Mesendoderm (in vitro differentiated cells): ENCODE measurements around the gene IL17B.
A peak's percentile ranks its signal among the peaks of the same experiment; 100 is the strongest.

ENCODE experiments used
- DNase-seq: peaks from one replicate; pipeline ENCODE4 v3.0.0; 2013
- H2AK5ac ChIP-seq: 2 replicates; pipeline ENCODE4 v1.6.1; 2013; ENCODE audit warnings: low read length, inconsistent platforms
- H2BK120ac ChIP-seq: 2 replicates; pipeline ENCODE4 v1.6.1; 2013; ENCODE audit warnings: low read depth, mild to moderate bottlenecking, low read length, moderate library complexity, mixed read lengths
- H2BK15ac ChIP-seq: replicated peaks from 2 replicates; pipeline ENCODE4 v1.6.1; 2013; ENCODE audit warnings: low read depth, mild to moderate bottlenecking, moderate library complexity
- H2BK5ac ChIP-seq: 2 replicates; pipeline ENCODE4 v1.6.1; 2013; ENCODE audit warnings: low read length, inconsistent platforms
- H3K18ac ChIP-seq: 2 replicates; pipeline ENCODE4 v1.6.1; 2013; ENCODE audit warnings: mild to moderate bottlenecking, low read length, mixed read lengths
- H3K23ac ChIP-seq: one replicate; pipeline ENCODE4 v1.6.1; 2013; ENCODE audit warnings: low read length
- H3K27ac ChIP-seq: 2 replicates; pipeline ENCODE4 v1.5.1; 2013; ENCODE audit warnings: low read depth, mild to moderate bottlenecking, inconsistent platforms, low read length, moderate library complexity
- H3K27me3 ChIP-seq: 2 replicates; pipeline ENCODE4 v1.6.1; 2013; ENCODE audit warnings: low read length, control low read depth, mild to moderate bottlenecking, inconsistent platforms; ENCODE audit not compliant: insufficient read depth, poor library complexity
- H3K36me3 ChIP-seq: 2 replicates; pipeline ENCODE4 v1.6.1; 2013; ENCODE audit warnings: low read length, inconsistent platforms; ENCODE audit not compliant: control insufficient read depth, insufficient read depth
- H3K4ac ChIP-seq: one replicate; pipeline ENCODE4 v1.6.1; 2013; ENCODE audit warnings: low read depth, mild to moderate bottlenecking, low read length, moderate library complexity
- H3K4me1 ChIP-seq: 2 replicates; pipeline ENCODE4 v1.6.1; 2013; ENCODE audit warnings: low read depth, low read length, inconsistent platforms; ENCODE audit not compliant: control insufficient read depth
- H3K4me2 ChIP-seq: 2 replicates; pipeline ENCODE4 v1.6.1; 2013; ENCODE audit warnings: low read length
- H3K4me3 ChIP-seq: 2 replicates; pipeline ENCODE4 v1.5.1; 2013; ENCODE audit warnings: mild to moderate bottlenecking, low read length
- H3K56ac ChIP-seq: one replicate; pipeline ENCODE4 v1.6.1; 2013; ENCODE audit warnings: low read length
- H3K79me1 ChIP-seq: 2 replicates; pipeline ENCODE4 v1.6.1; 2013; ENCODE audit warnings: low read length, inconsistent platforms
- H3K79me2 ChIP-seq: 2 replicates; pipeline ENCODE4 v1.6.1; 2013; ENCODE audit warnings: mild to moderate bottlenecking, low read length; ENCODE audit not compliant: control insufficient read depth, insufficient read depth
- H3K9ac ChIP-seq: 2 replicates; pipeline ENCODE4 v1.6.1; 2013; ENCODE audit warnings: low read length, inconsistent platforms
- H4K5ac ChIP-seq: one replicate; pipeline ENCODE4 v1.6.1; 2013; ENCODE audit warnings: low read length
- H4K8ac ChIP-seq: one replicate; pipeline ENCODE4 v1.6.1; 2013; ENCODE audit warnings: low read depth, mild to moderate bottlenecking, control low read depth, low read length, moderate library complexity
- WGBS: extraction: QIAGEN DNeasy Blood & Tissue Kit; methylation state at CpG from one replicate; pipeline ENCODE4 v1.1.7; 2013; ENCODE audit warnings: low lambda C conversion rate, missing lambda C conversion rate; ENCODE audit not compliant: insufficient coverage; ENCODE audit errors: extremely low coverage; 5-methylcytosine and 5-hydroxymethylcytosine counted together

The IL17B gene

DNA sequence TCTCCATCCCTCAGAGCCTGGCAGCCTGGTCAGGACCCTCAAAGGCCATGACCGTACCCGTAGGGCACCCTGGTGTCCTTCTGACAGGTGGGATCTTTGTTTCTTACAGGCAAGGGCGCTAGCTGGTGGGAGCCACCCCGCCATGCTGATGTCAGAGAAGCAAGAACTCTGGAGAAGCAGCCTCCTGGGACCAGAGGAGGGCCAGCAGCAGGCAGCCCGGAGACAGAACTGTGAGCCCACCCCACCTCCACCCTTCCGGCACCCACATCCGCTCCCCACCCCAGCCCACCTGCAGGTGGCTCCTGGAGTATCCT lies 42.2 kb upstream of the IL17B start:
- no peak overlapping the region for H2BK15ac ChIP-seq
- no peaks in the 10 kb centered on the region for H3K79me2 ChIP-seq
- H4K8ac ChIP-seq: no peak overlapping the region
- no peak overlapping the region for H2BK120ac ChIP-seq
- H3K18ac ChIP-seq: no peak overlapping the region
- no peak overlapping the region for H3K4ac ChIP-seq
- no peak overlapping the region for H3K4me2 ChIP-seq
- H3K79me1 ChIP-seq: no peaks in the 10 kb centered on the region
- no CpG with 5 or more reads among the region's 7 CpGs for WGBS
- H3K23ac ChIP-seq: no peak overlapping the region
- no peaks in the 10 kb centered on the region for H3K27me3 ChIP-seq
- no peak overlapping the region for H3K27ac ChIP-seq
- no peak overlapping the region for H2AK5ac ChIP-seq
- H3K56ac ChIP-seq: no peak overlapping the region
- no peak overlapping the region for H3K4me3 ChIP-seq
- H2BK5ac ChIP-seq: no peak overlapping the region
- H3K4me1 ChIP-seq: peaks cover 12% of the 10 kb centered on the region
- no peaks in the 10 kb centered on the region for H3K36me3 ChIP-seq
- no peak overlapping the region for H3K9ac ChIP-seq
- no peak overlapping the region for H4K5ac ChIP-seq
- DNase-seq: no peak

DNA sequence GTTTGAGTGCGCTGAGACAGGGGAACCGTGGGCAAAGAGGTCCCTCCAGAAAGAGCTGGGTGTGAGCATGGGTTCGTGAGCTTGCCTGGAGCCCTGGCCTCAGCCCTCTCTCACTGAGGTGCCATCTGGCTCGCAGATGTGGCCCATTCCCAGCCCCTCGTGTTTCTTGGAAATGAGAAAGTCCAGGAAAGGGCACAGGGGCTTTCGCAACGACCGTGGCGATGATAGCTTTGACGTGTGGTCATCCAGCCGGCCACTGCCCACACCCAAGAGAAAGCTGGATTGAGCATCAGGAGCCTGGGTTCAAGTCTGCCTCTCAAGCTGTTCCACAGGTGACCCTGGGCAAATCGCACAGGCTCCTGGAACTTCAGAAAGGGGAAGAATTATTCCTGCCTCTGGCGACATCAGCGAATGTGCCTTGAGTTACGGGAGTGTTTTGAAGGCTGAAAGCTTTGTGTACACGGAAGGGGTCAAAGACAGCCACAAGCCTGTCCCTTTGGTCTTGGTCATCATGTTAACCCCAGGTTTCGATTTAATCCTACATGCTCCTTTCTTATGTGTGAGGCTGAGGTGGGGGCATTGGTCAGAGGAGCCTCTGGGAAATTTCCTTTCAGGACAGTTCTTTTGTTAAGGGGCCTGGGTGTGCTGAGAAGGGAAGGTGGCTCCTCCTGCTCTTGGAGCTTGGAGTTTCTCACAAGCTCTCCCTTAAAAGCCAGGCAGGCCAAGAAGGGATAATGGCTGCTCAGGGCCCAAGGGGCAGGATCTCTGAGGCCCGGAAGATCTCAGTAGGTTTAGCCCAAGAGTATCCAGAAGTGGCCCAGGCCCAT lies 41.7 kb upstream of the IL17B start:
- Histone ChIP-seq H3K56ac (no peak overlapping the region), H3K4me1 (peaks cover 12% of the 10 kb centered on the region), H3K27me3 (no peaks in the 10 kb centered on the region), H3K18ac (no peak overlapping the region), H3K27ac (no peak overlapping the region), H4K8ac (no peak overlapping the region), H2AK5ac (no peak overlapping the region), H2BK120ac (no peak overlapping the region), H3K36me3 (no peaks in the 10 kb centered on the region), H3K4me3 (no peak overlapping the region), H3K23ac (no peak overlapping the region), H2BK15ac (no peak overlapping the region), H3K4me2 (no peak overlapping the region), H3K79me1 (no peaks in the 10 kb centered on the region), H3K9ac (no peak overlapping the region), H3K4ac (no peak overlapping the region), H4K5ac (no peak overlapping the region), H3K79me2 (no peaks in the 10 kb centered on the region), H2BK5ac (no peak overlapping the region)
- no peak for DNase-seq
- no CpG with 5 or more reads among the region's 18 CpGs for WGBS

DNA sequence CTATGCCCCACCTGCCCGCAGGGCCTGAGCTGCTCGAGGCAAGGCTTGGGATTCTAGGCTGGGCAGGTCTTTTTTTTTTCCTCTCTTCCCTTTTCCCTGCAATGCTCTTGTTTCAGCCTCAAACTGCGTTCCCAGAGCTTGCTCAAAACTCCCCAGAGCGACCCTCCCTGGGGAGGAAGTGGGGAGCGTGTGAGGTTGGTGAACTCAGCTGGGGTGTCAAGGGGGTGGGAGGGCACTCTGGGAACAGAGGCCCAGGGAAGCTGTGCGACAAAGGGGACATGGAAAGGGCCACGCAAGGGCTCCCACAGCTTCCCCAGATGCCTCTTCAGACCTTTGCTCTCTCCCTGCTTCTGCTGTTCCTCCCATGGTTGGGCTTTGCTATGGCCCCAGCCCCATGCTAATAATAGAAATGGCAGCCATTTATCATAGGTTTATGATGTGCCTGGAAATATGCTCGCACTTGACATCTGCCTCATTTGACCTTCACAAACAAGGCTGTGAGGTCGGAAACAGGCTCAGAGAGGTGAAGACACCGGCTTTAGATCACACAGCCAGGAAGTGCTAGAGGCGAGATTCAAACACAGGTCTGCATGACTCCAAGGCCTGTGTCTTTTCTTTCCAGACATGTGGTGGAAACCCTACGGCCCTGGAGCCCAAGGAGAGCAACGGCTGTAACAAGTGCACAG lies 40.9 kb upstream of the IL17B start:
- no peaks in the 10 kb centered on the region for H3K27me3 ChIP-seq
- WGBS: no CpG with 5 or more reads among the region's 13 CpGs
- H3K9ac ChIP-seq: no peak overlapping the region
- DNase-seq: no peak
- H3K36me3 ChIP-seq: no peaks in the 10 kb centered on the region
- no peak overlapping the region for H3K27ac ChIP-seq
- H3K4ac ChIP-seq: no peak overlapping the region
- no peak overlapping the region for H4K5ac ChIP-seq
- H3K79me2 ChIP-seq: no peaks in the 10 kb centered on the region
- H2BK120ac ChIP-seq: no peak overlapping the region
- no peak overlapping the region for H2BK5ac ChIP-seq
- no peak overlapping the region for H3K23ac ChIP-seq
- peak overlapping the region; percentile 11 for H3K56ac ChIP-seq
- no peak overlapping the region for H3K18ac ChIP-seq
- no peak overlapping the region for H3K4me3 ChIP-seq
- H4K8ac ChIP-seq: no peak overlapping the region
- peaks cover 12% of the 10 kb centered on the region for H3K4me1 ChIP-seq
- no peak overlapping the region for H3K4me2 ChIP-seq
- H3K79me1 ChIP-seq: no peaks in the 10 kb centered on the region
- H2BK15ac ChIP-seq: no peak overlapping the region
- no peak overlapping the region for H2AK5ac ChIP-seq

DNA sequence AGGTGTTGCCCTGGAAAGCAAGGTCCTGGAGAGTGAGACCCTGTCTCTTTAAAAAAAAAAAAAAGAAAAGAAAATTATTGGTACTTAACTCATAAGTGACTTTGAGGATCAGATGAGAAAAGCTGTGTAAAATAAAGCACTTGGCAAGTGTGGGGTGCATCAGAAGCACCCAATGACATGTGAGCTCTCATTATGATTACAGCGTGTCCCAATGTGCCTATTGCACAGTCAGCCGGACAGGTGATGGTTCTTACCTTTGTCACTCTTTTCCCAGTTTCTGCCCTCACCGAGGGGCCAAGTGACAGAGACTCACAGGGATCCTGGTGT lies 40.4 kb upstream of the IL17B start:
- no peak overlapping the region for H2BK120ac ChIP-seq
- no peak overlapping the region for H2BK5ac ChIP-seq
- peaks cover 11% of the 10 kb centered on the region for H3K4me1 ChIP-seq
- no peaks in the 10 kb centered on the region for H3K27me3 ChIP-seq
- H4K5ac ChIP-seq: no peak overlapping the region
- H3K9ac ChIP-seq: no peak overlapping the region
- no peak overlapping the region for H4K8ac ChIP-seq
- no peaks in the 10 kb centered on the region for H3K36me3 ChIP-seq
- no CpG with 5 or more reads among the region's 3 CpGs for WGBS
- no peak overlapping the region for H3K4me3 ChIP-seq
- no peak overlapping the region for H3K4ac ChIP-seq
- H3K27ac ChIP-seq: no peak overlapping the region
- DNase-seq: no peak
- H3K18ac ChIP-seq: no peak overlapping the region
- no peak overlapping the region for H3K23ac ChIP-seq
- H3K4me2 ChIP-seq: no peak overlapping the region
- H3K56ac ChIP-seq: no peak overlapping the region
- no peaks in the 10 kb centered on the region for H3K79me2 ChIP-seq
- H2AK5ac ChIP-seq: no peak overlapping the region
- H3K79me1 ChIP-seq: no peaks in the 10 kb centered on the region
- H2BK15ac ChIP-seq: no peak overlapping the region

DNA sequence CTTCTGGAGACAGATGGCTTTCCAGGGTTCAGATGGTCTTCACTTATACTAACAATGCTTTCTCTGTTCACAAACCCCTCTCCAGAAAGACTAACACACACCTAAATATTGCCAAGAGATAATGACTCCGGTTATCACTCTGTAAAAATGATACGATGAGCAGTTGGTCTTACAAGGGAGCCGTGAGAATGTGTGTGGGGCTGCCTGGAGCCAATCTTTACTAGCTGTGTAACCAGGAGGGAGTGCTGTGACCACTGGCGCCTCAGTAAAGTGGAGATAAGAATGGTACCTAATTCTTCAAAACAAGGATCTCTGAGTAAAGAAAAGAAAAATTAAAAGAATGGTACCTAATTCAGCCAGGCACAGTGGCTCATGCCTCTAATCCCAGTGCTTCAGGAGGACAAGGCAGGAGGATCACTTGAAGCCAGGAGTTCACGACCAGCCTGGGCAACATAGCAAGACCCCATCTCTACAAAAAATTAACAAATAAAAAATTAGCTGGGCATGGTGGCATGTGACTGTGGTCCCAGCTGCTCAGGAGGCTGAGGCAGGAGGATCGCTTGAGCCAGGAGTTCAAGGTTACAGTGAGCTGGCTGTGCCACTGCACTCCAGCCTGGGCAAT lies 39.9 kb upstream of the IL17B start:
- Histone ChIP-seq H2BK15ac (no peak overlapping the region), H3K36me3 (no peaks in the 10 kb centered on the region), H2AK5ac (no peak overlapping the region), H3K4me2 (no peak overlapping the region), H3K9ac (no peak overlapping the region), H3K27ac (no peak overlapping the region), H3K79me1 (no peaks in the 10 kb centered on the region), H2BK120ac (no peak overlapping the region), H3K56ac (no peak overlapping the region), H3K4me3 (no peak overlapping the region), H3K18ac (no peak overlapping the region), H3K27me3 (no peaks in the 10 kb centered on the region), H4K8ac (no peak overlapping the region), H4K5ac (no peak overlapping the region), H3K4me1 (peaks cover 11% of the 10 kb centered on the region), H3K4ac (no peak overlapping the region), H3K79me2 (no peaks in the 10 kb centered on the region), H2BK5ac (no peak overlapping the region), H3K23ac (no peak overlapping the region)
- no peak for DNase-seq
- no CpG with 5 or more reads among the region's 6 CpGs for WGBS
